Liver (tissue), 3 donors: Measurements from ENCODE around the gene CLN5.

Experiments
- ATF3 ChIP-seq: IDR thresholded peaks from 2 replicates; pipeline ENCODE4 v1.6.1; 2016; ENCODE audit warnings: antibody characterized with exemption
- CTCF ChIP-seq: fragments of 150-350 bp; IDR thresholded peaks from 2 replicates; pipeline ENCODE4 v1.5.1; 2017; ENCODE audit warnings: improper control_type of control experiment, low read depth, low read length; ENCODE audit not compliant: missing input control
- MAX ChIP-seq: IDR thresholded peaks from 2 replicates; pipeline ENCODE4 v1.6.1; 2016; ENCODE audit warnings: antibody characterized with exemption
- RAD21 ChIP-seq, 2 donors: IDR thresholded peaks; 2 replicates each; pipeline ENCODE4 v1.6.1; 2016; ENCODE audit warnings: antibody characterized with exemption in 2 of 2, mild to moderate bottlenecking in 2 of 2
- donor health status: healthy.
- donor health status: healthy.

- TF ChIP-seq ATF3 (no peak), MAX (no peak), RAD21 (IDR thresholded peaks at IDR 0.05) (no peak), CTCF (no peak)
These were observed 47.4 kb upstream of the CLN5 start for GRCh38 chr13:76944456-76944855.
